Central memory CD8-positive, alpha-beta T cell (primary cell): Measurements from ENCODE around the gene KRT33B.
"Not testable (repeated sequence)": the region's sequence is repeated elsewhere in the genome, so short reads cannot be mapped to it uniquely, and the experiment has no call there.

Experiments
- ATAC-seq: fragments of 150-1000 bp; cut with Tn5 transposase; replicated peaks from 2 replicates; pipeline ENCODE4 v1.10.0; 2022; ENCODE audit warnings: mild to moderate bottlenecking, moderate FRiP score, moderate number of reproducible peaks; ENCODE audit not compliant: poor library complexity, severe bottlenecking; ENCODE audit errors: extremely low read depth
- DNase-seq, 2 donors: peaks; one replicate each; pipeline ENCODE4 v3.0.0; 2021; ENCODE audit warnings: low spot score in 2 of 2
- H3K27ac Mint-ChIP-seq: one replicate; pipeline ENCODE4 v1.8.0; 2022; ENCODE audit warnings: low read depth, mild to moderate bottlenecking, moderate library complexity, mixed read lengths
- H3K27me3 Mint-ChIP-seq: one replicate; pipeline ENCODE4 v1.8.0; 2022; ENCODE audit warnings: mixed read lengths
- H3K36me3 Mint-ChIP-seq: one replicate; pipeline ENCODE4 v1.8.0; 2022; ENCODE audit warnings: mild to moderate bottlenecking, moderate library complexity, mixed read lengths; ENCODE audit not compliant: insufficient read depth
- H3K4me1 Mint-ChIP-seq: one replicate; pipeline ENCODE4 v1.8.0; 2022; ENCODE audit warnings: mixed read lengths
- H3K4me3 Mint-ChIP-seq: one replicate; pipeline ENCODE4 v1.8.0; 2022; ENCODE audit warnings: mild to moderate bottlenecking, moderate library complexity, mixed read lengths
- H3K9me3 Mint-ChIP-seq: one replicate; pipeline ENCODE4 v1.8.0; 2022; ENCODE audit warnings: mixed read lengths

KRT33B gene

DNA sequence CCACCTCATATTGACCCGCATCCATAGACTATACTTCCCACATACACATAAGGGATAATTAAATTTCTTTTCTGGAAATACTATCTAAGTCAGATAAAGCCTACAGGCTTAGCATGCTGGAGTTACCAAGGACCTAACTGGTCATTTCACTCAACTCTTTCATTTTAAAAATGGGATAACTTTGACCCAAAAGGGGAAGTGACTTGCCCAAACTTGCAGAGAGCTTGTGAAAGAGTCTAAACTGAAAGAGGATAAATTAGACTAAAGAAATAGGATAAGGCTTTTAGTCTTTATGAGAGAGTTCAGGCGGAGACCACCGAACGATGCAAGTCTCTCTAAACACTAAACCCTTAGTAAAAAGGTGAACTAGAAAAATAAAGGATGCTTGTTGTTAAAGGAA, 15.1 kb downstream of the KRT33B start:
- no peak for ATAC-seq
- no peak for DNase-seq

DNA sequence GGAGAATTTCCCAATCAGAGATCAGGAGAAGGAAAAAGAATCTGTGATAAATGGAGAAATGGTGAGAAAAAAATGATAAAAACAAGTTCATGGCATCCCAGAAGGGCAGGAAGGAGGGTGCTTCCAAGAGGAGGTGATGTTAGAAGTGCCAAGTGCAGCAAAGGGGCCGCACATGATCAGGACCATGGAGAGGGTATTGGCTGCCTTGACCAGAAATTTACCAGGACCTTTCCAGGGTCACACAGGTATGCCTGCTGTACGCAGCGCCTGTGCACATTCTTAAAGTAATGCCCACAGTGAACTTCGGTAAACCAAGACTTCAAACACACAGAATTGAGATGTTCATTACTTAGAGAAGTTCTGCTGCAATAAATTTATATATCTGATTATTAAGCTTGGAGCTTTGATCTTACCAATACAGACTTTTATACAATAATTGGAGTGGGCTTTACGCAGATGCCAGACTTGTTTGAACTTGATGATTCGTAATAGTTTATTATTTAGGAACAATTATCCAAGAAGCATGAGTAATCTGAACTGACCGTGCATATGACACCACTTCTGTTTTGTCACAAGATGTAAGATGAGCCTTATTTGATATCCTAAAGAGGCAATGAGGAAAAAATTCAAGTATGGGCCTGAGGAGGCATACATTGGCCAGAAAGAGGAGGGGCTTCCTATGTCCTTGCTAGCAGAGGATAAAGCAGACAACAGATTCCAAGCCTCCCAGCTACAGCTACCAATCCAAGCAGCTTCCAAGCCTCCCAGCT, 16.8 kb downstream of the KRT33B start:
- Mint-ChIP-seq H3K36me3 (peaks cover 3% of the 10 kb centered on the region), H3K27me3 (peaks cover 13% of the 10 kb centered on the region), H3K9me3 (peaks cover 9% of the 10 kb centered on the region), H3K27ac (peak overlapping the region; percentile 2), H3K4me1 (peaks cover 18% of the 10 kb centered on the region), H3K4me3 (no peak overlapping the region)
- DNase-seq (no peak), ATAC-seq (no peak)

More for the DNA sequence above, 15.1 kb downstream of the KRT33B start:
- H3K27ac Mint-ChIP-seq = no peak overlapping the region
- peaks cover 13% of the 10 kb centered on the region for H3K27me3 Mint-ChIP-seq
- H3K9me3 Mint-ChIP-seq = peaks cover 9% of the 10 kb centered on the region
- peaks cover 3% of the 10 kb centered on the region for H3K36me3 Mint-ChIP-seq
- peaks cover 12% of the 10 kb centered on the region for H3K4me1 Mint-ChIP-seq
- no peak overlapping the region for H3K4me3 Mint-ChIP-seq

DNA sequence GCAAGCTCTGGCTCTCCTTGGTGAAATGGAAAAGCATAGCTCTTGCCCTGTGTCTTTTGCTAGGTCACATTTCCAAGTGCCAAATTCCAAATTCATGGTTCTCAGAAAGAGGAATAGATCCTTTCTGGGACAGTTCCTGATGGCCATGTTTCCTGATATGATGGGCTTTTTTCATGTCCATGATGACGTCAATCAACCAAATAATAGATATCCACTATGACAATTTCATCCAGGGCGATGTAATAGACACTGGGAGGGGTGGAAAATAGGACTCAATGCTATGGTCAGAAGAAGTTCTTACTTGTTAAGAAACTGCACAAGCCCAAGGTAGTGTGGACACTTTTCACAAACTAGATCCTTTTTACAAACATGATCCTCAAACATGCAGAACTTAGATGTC, 18.4 kb downstream of the KRT33B start:
- no peak for ATAC-seq
- peaks cover 20% of the 10 kb centered on the region for H3K4me1 Mint-ChIP-seq

DNA sequence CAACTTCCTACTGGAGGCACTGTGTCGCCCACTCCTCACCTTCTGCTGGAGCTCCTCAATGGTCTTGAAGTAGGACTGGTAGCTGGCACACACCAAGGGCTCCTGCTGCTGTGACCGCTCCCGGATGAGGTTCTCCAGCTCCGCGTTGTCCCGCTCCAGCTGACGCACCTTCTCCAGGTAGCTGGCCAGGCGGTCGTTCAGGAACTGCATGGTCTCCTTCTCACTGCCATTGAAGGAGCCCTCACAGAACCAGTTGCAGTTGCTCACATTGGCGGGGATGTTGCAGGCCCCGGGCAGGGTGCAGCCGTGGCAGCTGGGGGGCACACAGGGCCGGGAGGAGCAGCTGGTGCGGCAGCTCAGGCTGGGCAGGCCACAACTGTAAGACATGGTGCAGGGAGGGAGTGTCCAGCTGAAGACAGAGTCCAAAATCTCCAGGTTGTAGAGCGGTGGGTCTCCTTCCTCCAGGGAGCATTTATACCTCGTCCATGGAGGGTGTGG, 19.2 kb downstream of the KRT33B start, which contains the start of gene KRT33A:
Gene KRT33A, minus strand, starts transcription at position 448 of the 498 bp plus-strand sequence. Its CDS starts 61 bp downstream, at position 387.
- not testable (repeated sequence) for DNase-seq, H3K9me3 Mint-ChIP-seq, H3K27ac Mint-ChIP-seq, ATAC-seq, H3K36me3 Mint-ChIP-seq, H3K4me3 Mint-ChIP-seq
- Mint-ChIP-seq H3K27me3 (peaks cover 13% of the 10 kb centered on the region), H3K4me1 (peaks cover 20% of the 10 kb centered on the region)

More for the DNA sequence above, 18.4 kb downstream of the KRT33B start:
- Mint-ChIP-seq H3K9me3 (peaks cover 9% of the 10 kb centered on the region), H3K4me3 (no peak overlapping the region), H3K27ac (no peak overlapping the region), H3K27me3 (peaks cover 13% of the 10 kb centered on the region), H3K36me3 (peaks cover 3% of the 10 kb centered on the region)
- no peak for DNase-seq

DNA sequence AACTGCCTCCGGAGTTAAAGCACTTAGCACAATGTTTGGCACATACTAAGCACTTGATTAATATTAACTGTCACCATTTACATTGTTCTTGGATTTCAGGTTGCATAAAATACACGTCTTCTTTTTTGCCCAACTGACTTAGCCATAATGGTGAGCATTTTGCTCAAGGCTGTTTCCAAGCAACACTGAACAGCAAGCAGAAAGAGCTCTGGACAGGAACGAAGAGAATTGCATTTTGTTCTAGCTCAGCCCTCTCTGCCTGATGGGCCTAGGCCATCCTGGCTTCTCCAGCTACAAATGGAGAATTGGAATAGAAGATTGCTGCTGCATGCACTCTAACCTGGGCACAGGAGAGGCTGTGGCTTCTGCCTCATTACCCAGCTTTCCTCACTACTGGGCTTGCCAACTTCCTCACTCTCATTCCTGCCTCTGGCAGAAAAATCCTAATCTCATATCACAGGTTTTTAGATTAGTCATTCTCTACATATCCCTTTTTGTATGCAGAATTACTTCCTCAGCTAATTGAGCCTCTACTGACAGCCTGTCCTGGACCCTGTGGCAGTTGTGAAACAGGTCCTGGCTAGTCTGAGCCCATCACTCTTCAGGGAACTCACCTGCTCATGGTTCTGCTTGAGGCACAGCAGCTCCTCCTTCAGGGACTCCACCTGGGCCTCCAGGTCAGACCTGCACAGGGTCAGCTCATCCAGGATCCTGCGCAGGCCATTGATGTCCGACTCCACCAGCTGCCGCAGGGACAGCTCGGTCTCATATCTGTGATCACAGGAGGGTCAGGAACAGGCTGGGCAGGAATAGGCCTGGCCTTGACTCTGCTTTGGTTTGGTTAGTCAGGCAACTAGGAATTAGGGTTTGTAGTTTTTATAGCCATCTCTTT, 21.5 kb downstream of the KRT33B start:
- Mint-ChIP-seq H3K36me3 (peaks cover 4% of the 10 kb centered on the region), H3K27ac (no peak overlapping the region), H3K27me3 (peaks cover 11% of the 10 kb centered on the region), H3K4me3 (no peak overlapping the region), H3K9me3 (peaks cover 13% of the 10 kb centered on the region), H3K4me1 (peaks cover 24% of the 10 kb centered on the region)
- DNase-seq (no peak), ATAC-seq (no peak)

DNA sequence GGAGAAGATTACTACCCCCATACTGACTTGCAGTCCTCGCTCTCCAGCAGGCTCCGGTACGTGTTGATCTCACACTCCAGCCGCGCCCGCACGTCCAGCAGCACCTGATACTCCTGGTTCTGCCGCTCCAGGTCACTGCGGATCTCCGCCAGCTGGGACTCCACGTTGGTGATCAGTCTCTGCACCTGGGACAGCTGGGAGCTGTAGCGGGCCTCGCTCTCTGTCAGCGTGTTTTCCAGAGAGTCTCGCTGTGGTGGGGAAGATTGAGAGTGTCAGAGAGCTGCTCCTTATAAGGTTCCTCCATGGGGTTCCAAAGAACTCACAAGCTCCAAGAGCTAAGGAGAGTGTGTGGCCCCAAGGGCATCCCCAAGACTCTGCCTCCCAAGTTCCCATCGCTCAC, 23.2 kb downstream of the KRT33B start:
- H3K9me3 Mint-ChIP-seq, DNase-seq, H3K27me3 Mint-ChIP-seq, ATAC-seq, H3K4me3 Mint-ChIP-seq, H3K27ac Mint-ChIP-seq: not testable (repeated sequence)
- H3K36me3 Mint-ChIP-seq = peaks cover 12% of the 10 kb centered on the region
- peaks cover 28% of the 10 kb centered on the region for H3K4me1 Mint-ChIP-seq

DNA sequence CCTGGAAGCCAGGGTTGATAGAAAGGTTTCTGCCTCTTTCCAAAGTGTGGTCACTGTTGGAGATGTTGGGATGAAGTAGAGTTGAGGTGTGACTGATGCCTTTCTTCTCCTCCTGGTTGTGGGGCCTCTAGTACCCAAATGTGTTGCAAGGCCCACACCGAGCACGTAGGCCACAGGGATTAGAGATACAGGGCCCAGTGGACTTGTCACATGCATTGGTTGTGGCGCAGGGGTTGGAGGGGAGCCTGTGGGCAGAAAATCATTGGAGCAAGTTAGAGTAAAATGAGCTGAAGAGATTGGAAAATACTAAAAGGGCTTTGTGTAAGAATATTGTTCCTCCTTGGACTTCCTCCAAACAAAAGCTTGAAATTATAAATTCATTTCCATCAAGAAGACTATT, 23.6 kb downstream of the KRT33B start:
- Mint-ChIP-seq H3K36me3 (peaks cover 13% of the 10 kb centered on the region), H3K4me3 (no peak overlapping the region), H3K27me3 (no peaks in the 10 kb centered on the region), H3K9me3 (peaks cover 6% of the 10 kb centered on the region), H3K27ac (no peak overlapping the region), H3K4me1 (peaks cover 31% of the 10 kb centered on the region)
- no peak for ATAC-seq
- DNase-seq = no peak

DNA sequence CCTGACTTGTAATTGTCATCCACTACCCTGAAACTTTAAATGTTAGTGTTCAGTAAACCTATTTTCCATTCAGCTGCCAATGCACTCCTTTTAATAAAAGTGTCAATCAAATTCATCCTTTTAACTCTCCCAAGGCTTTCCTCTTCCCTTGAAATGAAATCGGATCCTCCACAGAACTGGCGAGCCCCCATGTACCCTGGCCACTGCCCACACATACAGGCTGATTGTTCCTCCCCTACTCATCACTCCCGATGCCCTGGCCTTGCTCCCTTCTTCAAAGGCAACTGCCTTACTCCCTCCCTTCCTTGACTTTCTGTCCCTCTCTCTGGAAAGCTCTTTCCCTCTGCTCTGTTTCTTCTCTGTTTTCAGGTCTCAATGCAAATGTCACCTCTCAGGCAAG, 26.6 kb downstream of the KRT33B start:
- ATAC-seq = no peak
- Mint-ChIP-seq H3K36me3 (peaks cover 20% of the 10 kb centered on the region), H3K4me1 (peaks cover 55% of the 10 kb centered on the region)

DNA sequence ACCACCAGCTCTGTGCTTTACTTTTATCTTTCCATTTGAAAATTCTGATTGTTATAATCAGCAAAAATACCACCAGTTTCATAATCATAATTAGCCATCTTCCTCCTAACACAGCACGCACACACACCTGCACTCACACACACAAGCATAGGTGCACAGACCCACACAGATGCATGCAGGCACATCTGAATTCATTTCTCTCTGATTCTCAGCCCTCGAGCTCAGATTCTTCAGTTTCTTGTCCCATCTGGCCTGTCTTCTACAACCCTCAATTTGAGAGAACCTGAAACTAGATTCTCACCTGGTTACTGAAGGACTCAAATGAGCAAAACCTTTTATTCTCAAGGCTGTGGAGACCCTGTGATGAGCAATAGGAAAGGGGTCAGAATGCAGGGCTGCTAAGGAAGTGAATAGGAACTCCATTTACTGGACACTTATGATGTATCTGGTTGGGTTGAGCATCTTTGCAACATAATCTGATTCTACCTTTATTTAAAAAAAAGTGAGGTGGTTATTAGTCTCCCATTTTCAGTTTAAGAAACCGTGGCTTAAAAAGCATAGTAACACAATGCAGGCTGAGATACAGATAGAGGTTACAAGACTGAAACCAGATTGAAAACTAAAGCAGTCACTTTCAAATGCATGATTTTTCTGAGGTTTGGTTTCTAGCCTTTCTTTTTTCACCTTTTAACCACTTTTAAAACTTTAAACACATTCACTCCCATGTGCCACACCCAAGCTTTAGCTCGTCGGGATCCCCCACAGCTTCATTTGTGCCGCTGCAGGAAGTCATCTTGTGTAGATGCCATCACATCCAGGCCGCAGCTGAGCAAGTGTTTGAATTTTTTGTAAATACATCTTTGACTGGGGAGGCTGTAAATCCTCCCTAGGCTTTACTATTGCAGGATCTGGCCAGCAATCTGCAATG, 28.4 kb downstream of the KRT33B start:
- peak overlapping the region; percentile 98 for H3K27ac Mint-ChIP-seq
- peak overlapping the region; percentile 67 for H3K4me3 Mint-ChIP-seq
- peaks cover 6% of the 10 kb centered on the region for H3K9me3 Mint-ChIP-seq
- no peaks in the 10 kb centered on the region for H3K27me3 Mint-ChIP-seq
- DNase-seq (peak; percentile 39 to 76), ATAC-seq (peak; percentile 55)
- H3K36me3 Mint-ChIP-seq = peaks cover 20% of the 10 kb centered on the region
- peaks cover 53% of the 10 kb centered on the region for H3K4me1 Mint-ChIP-seq

More for the DNA sequence above, 26.6 kb downstream of the KRT33B start:
- H3K4me3 Mint-ChIP-seq = peak overlapping the region; percentile 31
- no peaks in the 10 kb centered on the region for H3K27me3 Mint-ChIP-seq
- DNase-seq = no peak
- peaks cover 6% of the 10 kb centered on the region for H3K9me3 Mint-ChIP-seq
- H3K27ac Mint-ChIP-seq = peak overlapping the region; percentile 69

DNA sequence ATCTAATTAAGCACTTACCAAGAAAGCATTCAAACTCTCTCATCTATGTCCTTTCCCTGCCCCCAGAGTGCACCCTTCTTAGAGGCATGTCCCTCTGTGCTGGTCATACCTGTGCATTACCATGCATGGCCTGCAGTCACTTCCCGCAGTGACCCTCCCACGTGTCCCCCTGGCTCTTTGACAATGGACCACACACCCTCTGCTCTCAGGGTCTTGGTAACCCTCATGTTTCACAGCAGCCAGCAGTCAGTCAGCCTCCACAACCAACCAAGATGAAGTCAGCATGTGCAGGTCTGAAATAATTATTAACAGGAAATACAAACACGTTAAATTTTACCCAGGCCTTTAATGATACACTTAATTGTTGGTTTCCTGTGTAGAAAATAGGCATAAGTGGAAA, 29.1 kb downstream of the KRT33B start:
- DNase-seq = no peak

DNA sequence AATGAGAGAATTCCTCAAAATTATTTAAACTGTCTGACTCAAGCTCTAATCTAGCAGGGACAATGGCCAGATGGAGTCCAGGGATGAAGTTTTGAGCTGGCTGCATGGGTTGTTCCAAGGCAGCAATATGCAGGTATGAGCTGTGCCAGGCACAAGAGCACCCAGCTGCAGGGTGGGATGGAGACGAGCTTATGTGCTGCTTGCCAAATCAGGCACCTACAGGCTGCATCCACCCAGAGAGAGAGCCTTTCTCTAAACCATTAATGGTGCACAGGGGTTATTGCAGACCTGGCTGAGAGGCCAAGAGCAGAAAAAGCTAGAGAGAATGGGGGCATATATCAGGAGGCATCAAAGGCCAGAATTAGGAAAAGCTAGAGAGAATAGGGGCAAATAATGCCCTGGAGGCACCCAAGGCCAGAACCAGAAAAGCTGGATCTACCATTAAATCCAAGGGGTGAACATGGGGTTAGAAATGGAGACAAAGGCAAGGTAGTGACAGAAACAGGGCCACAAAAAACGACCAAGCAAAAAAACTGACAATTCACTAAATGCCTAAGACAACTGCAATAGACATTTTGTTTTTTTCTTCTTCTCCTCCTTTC, 29.9 kb downstream of the KRT33B start:
- Mint-ChIP-seq H3K36me3 (peaks cover 20% of the 10 kb centered on the region), H3K9me3 (peaks cover 6% of the 10 kb centered on the region), H3K4me1 (peaks cover 68% of the 10 kb centered on the region), H3K4me3 (peak overlapping the region; percentile 67), H3K27ac (peak overlapping the region; percentile 98), H3K27me3 (no peaks in the 10 kb centered on the region)
- no peak for DNase-seq
- ATAC-seq = no peak

More for the DNA sequence above, 29.1 kb downstream of the KRT33B start:
- no peak for ATAC-seq
- Mint-ChIP-seq H3K36me3 (peaks cover 20% of the 10 kb centered on the region), H3K4me1 (peaks cover 60% of the 10 kb centered on the region), H3K9me3 (peaks cover 6% of the 10 kb centered on the region), H3K27me3 (no peaks in the 10 kb centered on the region), H3K4me3 (peak overlapping the region; percentile 67), H3K27ac (peak overlapping the region; percentile 98)
